ENCODE measurements around the gene XRRA1.

- TF ChIP-seq CTCF (conservative IDR thresholded peaks at IDR 0.05; ENCODE audit: low read depth, low read length): no peak
- TF ChIP-seq CHD1 (IDR thresholded peaks at IDR 0.05; ENCODE audit: low read depth, low read length): no peak
- no peak for TF ChIP-seq ELK1 (IDR thresholded peaks at IDR 0.05; ENCODE audit: borderline replicate concordance, low read depth, low read length)
- no peak for TF ChIP-seq POLR2A (IDR thresholded peaks at IDR 0.05; ENCODE audit: low read depth, low read length)
- no peak for TF ChIP-seq USF2 (IDR thresholded peaks at IDR 0.05; ENCODE audit: low read depth, low read length)
- no peak for TF ChIP-seq MAZ (IDR thresholded peaks at IDR 0.05; ENCODE audit: borderline replicate concordance, low read depth, low read length)
- no peak for TF ChIP-seq SMC3 (IDR thresholded peaks at IDR 0.05; ENCODE audit: low read depth, low read length)
- TF ChIP-seq RCOR1 (IDR thresholded peaks at IDR 0.05; ENCODE audit: insufficient replicate concordance, low read length): no peak
- no peak for TF ChIP-seq CEBPB (IDR thresholded peaks at IDR 0.05; ENCODE audit: low read depth, low read length)
- no peak for TF ChIP-seq MXI1 (IDR thresholded peaks at IDR 0.05; ENCODE audit: borderline replicate concordance, low read depth, low read length)
- TF ChIP-seq NFE2L2 (IDR thresholded peaks at IDR 0.05; ENCODE audit: low read depth, low read length): no peak
Measured at GRCh38 chr11:74935285-74935684, 13.6 kb downstream of the XRRA1 start.
